Subcutaneous adipose tissue (tissue), 4 donors: ENCODE results near the gene PRPH. TPM values are rescaled to one million over a fixed set of nuclear protein-coding genes. Genes with fewer than 3 reads are reported as not detected.

Experiments
- CTCF ChIP-seq: fragments of 450-650 bp; IDR thresholded peaks from one replicate; pipeline ENCODE4 v1.5.1; 2016; ENCODE audit warnings: low read depth, mild to moderate bottlenecking, control low read depth, antibody characterized with exemption, moderate library complexity
- total RNA-seq, 4 donors: library from RNA; depleted of rRNA; stranded (reverse); fragments of >200 nt; gene quantifications; one replicate each; pipeline ENCODE4 v1.1.0, GENCODE V29; 2016

The PRPH gene
- total RNA-seq, 4 donors from 2014 or later, result 0.19 to 0.88 TPM; not detected in 2

- TF ChIP-seq CTCF, result no peak
These were observed 11.2 kb upstream of the PRPH start for GRCh38 chr12:49283541-49284429.

- TF ChIP-seq CTCF, result no peak
These were observed 10.3 kb upstream of the PRPH start for GRCh38 chr12:49284672-49285071.

GRCh38 chr12:49287876-49288275 is 7.1 kb upstream of the PRPH start:
- TF ChIP-seq CTCF, result no peak

- no peak for TF ChIP-seq CTCF
These were observed 6.5 kb upstream of the PRPH start for GRCh38 chr12:49288412-49288853.

GRCh38 chr12:49288922-49289555 is 5.9 kb upstream of the PRPH start:
- no peak for TF ChIP-seq CTCF

- TF ChIP-seq CTCF, result no peak
These were observed 2.3 kb upstream of the PRPH start for GRCh38 chr12:49292729-49293055.
